Endothelial cell of umbilical vein (primary cell): ENCODE measurements around the gene FSTL4. TPM values are rescaled to one million over a fixed set of nuclear protein-coding genes. Genes with fewer than 3 reads are reported as not detected.

ENCODE experiments used
- BruUV-seq: library from RNA; stranded (reverse); fragments of 400-500 nt; replicated peaks from 2 replicates; lab custom pipeline; 2021; lab: Mats Ljungman, UMichigan
- CTCF ChIA-PET: fragments of 300-600, 350-600 bp; sonication (Branson Sonifier 250); formaldehyde crosslinking; loops from one replicate; lab custom pipeline; 2021; ENCODE audit warnings: antibody characterized with exemption, inconsistent platforms; lab: Charles Lee
- POLR2A ChIA-PET: fragments of 300-600, 350-600 bp; sonication (Branson Sonifier 250); formaldehyde crosslinking; loops from one replicate; lab custom pipeline; 2021; ENCODE audit warnings: antibody characterized with exemption, inconsistent platforms; lab: Charles Lee
- DNase-seq: peaks from one replicate; pipeline ENCODE4 v3.0.0-alpha.2; 2011; ENCODE audit warnings: low read depth, low spot score
- FAIRE-seq: peaks from 2 replicates; lab custom pipeline; 2011; peaks lifted over from hg19 to GRCh38; lab: Jason Lieb, UNC
- H2AFZ ChIP-seq: 2 replicates; pipeline ENCODE4 v1.6.0; 2012; ENCODE audit warnings: low read depth, low read length, control low read depth, inconsistent platforms
- H3K27ac ChIP-seq: 2 replicates; pipeline ENCODE4 v1.5.1; 2011; ENCODE audit warnings: low read depth, mild to moderate bottlenecking, control low read depth, low read length, moderate library complexity; ENCODE audit not compliant: insufficient read depth
- H3K27me3 ChIP-seq, 2 experiments: 2 replicates each; pipeline versions ENCODE4 v1.6.0 to v1.6.1; 2011; ENCODE audit warnings: low read length in 2 of 2, mixed read lengths in 1 of 2; ENCODE audit not compliant: control insufficient read depth in 2 of 2, insufficient read depth in 2 of 2
- H3K36me3 ChIP-seq, 2 experiments: 2 replicates in 1 of 2; 3 replicates in 1 of 2; pipeline ENCODE4 v1.5.1; 2011; ENCODE audit warnings: low read length in 2 of 2, mild to moderate bottlenecking in 1 of 2, moderate library complexity in 1 of 2; ENCODE audit not compliant: control insufficient read depth in 2 of 2, insufficient read depth in 2 of 2; ENCODE audit errors: extremely low read depth in 1 of 2
- H3K4me1 ChIP-seq: 3 replicates; pipeline ENCODE4 v1.5.1; 2011; ENCODE audit warnings: mild to moderate bottlenecking, low read length; ENCODE audit not compliant: control insufficient read depth, insufficient read depth; ENCODE audit errors: extremely low read depth
- H3K4me2 ChIP-seq: 2 replicates; pipeline ENCODE4 v1.6.1; 2011; ENCODE audit warnings: low read length, control low read depth, mixed read lengths; ENCODE audit not compliant: insufficient read depth
- H3K4me3 ChIP-seq, 3 experiments: fragments of 200-600 bp in 1 of 3; sonication (generic), shearing (Covaris generic) in 1 of 3; replicated peaks in 1 of 3; 2 replicates each; pipeline ENCODE4 v1.5.1; 2011 to 2016; ENCODE audit warnings: control low read depth in 3 of 3, low read length in 3 of 3, mild to moderate bottlenecking in 2 of 3, inconsistent platforms in 1 of 3, low read depth in 1 of 3, moderate library complexity in 1 of 3; ENCODE audit not compliant: insufficient read depth in 1 of 3
- H3K79me2 ChIP-seq: 2 replicates; pipeline ENCODE4 v1.6.0; 2012; ENCODE audit warnings: low read length, inconsistent platforms; ENCODE audit not compliant: control insufficient read depth, insufficient read depth
- H3K9ac ChIP-seq: replicated peaks from 2 replicates; pipeline ENCODE3; 2011; ENCODE audit warnings: low read length, control low read depth; ENCODE audit not compliant: insufficient read depth; ENCODE audit errors: extremely low read depth
- H3K9me1 ChIP-seq: replicated peaks from 3 replicates; pipeline ENCODE4 v1.6.0; 2011; ENCODE audit warnings: mild to moderate bottlenecking, low read length; ENCODE audit not compliant: control insufficient read depth, insufficient read depth; ENCODE audit errors: extremely low read depth
- H3K9me3 ChIP-seq: replicated peaks from 2 replicates; pipeline ENCODE4 v1.5.1; 2012; ENCODE audit warnings: low read length, inconsistent platforms; ENCODE audit not compliant: control insufficient read depth, insufficient read depth
- H4K20me1 ChIP-seq: replicated peaks from 2 replicates; pipeline ENCODE3; 2011; ENCODE audit warnings: mild to moderate bottlenecking, low read length; ENCODE audit not compliant: control insufficient read depth, insufficient read depth; ENCODE audit errors: extremely low read depth
- CTCF ChIP-seq, 2 donors: IDR thresholded peaks; 1 replicate in 1 of 2; 2 replicates in 1 of 2; pipeline ENCODE4 v1.5.1; 2011; ENCODE audit warnings: low read length in 2 of 2, mild to moderate bottlenecking in 2 of 2, moderate library complexity in 2 of 2, control low read depth in 1 of 2, inconsistent platforms in 1 of 2, low read depth in 1 of 2; ENCODE audit not compliant: insufficient read depth in 1 of 2; ENCODE audit errors: extremely low read depth in 1 of 2
- EZH2 ChIP-seq: IDR thresholded peaks from 2 replicates; pipeline ENCODE4 v1.6.1; 2012; ENCODE audit warnings: borderline replicate concordance, low read depth, mild to moderate bottlenecking, moderate library complexity, low read length, inconsistent platforms; ENCODE audit not compliant: severe bottlenecking
- FOS ChIP-seq: IDR thresholded peaks from 2 replicates; pipeline ENCODE4 v1.6.1; 2011; ENCODE audit warnings: mild to moderate bottlenecking, low read length, moderate library complexity, borderline replicate concordance; ENCODE audit not compliant: insufficient read depth
- GATA2 ChIP-seq: IDR thresholded peaks from 2 replicates; pipeline ENCODE4 v1.7.0; 2011; ENCODE audit warnings: low read depth, mild to moderate bottlenecking, moderate library complexity, mixed read lengths, low read length; ENCODE audit not compliant: insufficient read length, insufficient read depth
- JUN ChIP-seq: IDR thresholded peaks from 2 replicates; pipeline ENCODE4 v1.6.1; 2011; ENCODE audit warnings: borderline replicate concordance, low read depth; ENCODE audit not compliant: insufficient read length, insufficient read depth
- MAX ChIP-seq: IDR thresholded peaks from 2 replicates; pipeline ENCODE4 v1.6.1; 2011; ENCODE audit not compliant: insufficient read depth, insufficient read length
- MYC ChIP-seq: IDR thresholded peaks from one replicate; pipeline ENCODE4 v1.6.1; 2011; ENCODE audit warnings: mild to moderate bottlenecking, low read depth, low read length
- POLR2A ChIP-seq: IDR thresholded peaks from 2 replicates; pipeline ENCODE4 v1.6.1; 2012; ENCODE audit warnings: low read depth, mild to moderate bottlenecking, control low read depth, low read length
- POLR2AphosphoS5 ChIP-seq: IDR thresholded peaks from 2 replicates; pipeline ENCODE4 v1.6.1; 2012; ENCODE audit warnings: low read depth, mild to moderate bottlenecking, control low read depth, low read length, moderate library complexity; ENCODE audit not compliant: insufficient read depth
- dilution Hi-C: fragments of 300-500 bp; cut with MboI; formaldehyde crosslinking; loops from one replicate; pipeline ENCODE4 v1.15.0; 2019; ENCODE audit warnings: low sequenced_read_pairs; ENCODE audit not compliant: extremely low pct_ligation_motif_present
- intact Hi-C: fragments of 100-400 bp; cut with micrococcal nuclease; formaldehyde crosslinking; loops from one replicate; pipeline ENCODE4 v1.10.0; 2022
- polyA plus RNA-seq, 4 experiments: library from polyadenylated mRNA; depleted of rRNA in 3 of 4; stranded (reverse) in 3 of 4; unstranded in 1 of 4; fragments of >200 nt; gene quantifications; 2 replicates each; pipeline versions ENCODE4 v1.2.1 to v1.2.3, GENCODE V29; 2011 to 2012; ENCODE audit warnings: missing spikeins in 1 of 4
- total RNA-seq: library from RNA; stranded (reverse); gene quantifications from 2 replicates; pipeline ENCODE4 v1.2.3, GENCODE V29; 2021

FSTL4 gene
- total and polyA plus RNA-seq, 2 donors (not counting 3 experiments of a cell fraction or from before 2014, with no cell fraction given) = 0.18 TPM; not detected in 1

- Histone ChIP-seq H3K36me3 (no peaks in the 10 kb centered on the region), H3K27ac (no peak overlapping the region), H2AFZ (no peak overlapping the region), H4K20me1 (no peaks in the 10 kb centered on the region), H3K4me3 (no peak overlapping the region), H3K4me1 (peaks cover 10% of the 10 kb centered on the region), H3K9me1 (no peaks in the 10 kb centered on the region), H3K79me2 (no peaks in the 10 kb centered on the region), H3K9me3 (no peaks in the 10 kb centered on the region), H3K9ac (no peak overlapping the region), H3K4me2 (no peak overlapping the region), H3K27me3 (no peaks in the 10 kb centered on the region)
- TF ChIP-seq POLR2AphosphoS5 (no peak), FOS (no peak), POLR2A (no peak), CTCF (IDR thresholded peaks at IDR 0.05; ENCODE audit: extremely low read depth in 1 of 2, insufficient read depth in 1 of 2, low read depth in 1 of 2, low read length in 2 of 2) (no peak), MYC (no peak), MAX (no peak), EZH2 (no peak), GATA2 (no peak), JUN (no peak)
- ChIA-PET CTCF (interaction anchor here (1.0 to 3.8 kb wide), 5 partner anchors 13 to 24 kb away, joined by 3 to 12 read pairs (median 9); no protein-coding TSS in a partner anchor), POLR2A (no interaction called here)
- dilution Hi-C loops = no loop called here
- intact Hi-C loops = no loop called here
- DNase-seq = no peak
- BruUV-seq = no TSS peak
- no peak for FAIRE-seq
Measured at GRCh38 chr5:133222040-133222439, 390.3 kb downstream of the FSTL4 start.
